Psoas muscle (tissue), 8 donors: ENCODE data around the gene MSH4. TPM values are rescaled to one million over a fixed set of nuclear protein-coding genes. Genes with fewer than 3 reads are reported as not detected.

Experiments used
- ATAC-seq, 4 donors: fragments of 200-7000 bp; cut with Tn5 transposase; one replicate each; pipeline ENCODE4 v1.9.1; 2020; ENCODE audit warnings: moderate library complexity in 3 of 4, mild to moderate bottlenecking in 2 of 4
- DNase-seq, 2 donors: peaks; one replicate each; pipeline ENCODE4 v3.0.0-alpha.2; 2020
- H3K27ac ChIP-seq: fragments of 200-600 bp; one replicate; pipeline ENCODE4 v1.8.0; 2022
- H3K27me3 ChIP-seq, 3 donors: fragments of 200-600 bp in 1 of 3; one replicate each; pipeline versions ENCODE4 v1.6.1 to v1.8.0; 2013 to 2022; ENCODE audit warnings: low read length in 2 of 3, mild to moderate bottlenecking in 2 of 3, moderate library complexity in 1 of 3; ENCODE audit not compliant: insufficient read depth in 3 of 3
- H3K36me3 ChIP-seq, 2 donors: fragments of 200-600 bp in 1 of 2; one replicate each; pipeline versions ENCODE4 v1.6.1 to v1.8.0; 2013 to 2022; ENCODE audit warnings: low read depth in 1 of 2, mild to moderate bottlenecking in 1 of 2, moderate library complexity in 1 of 2; ENCODE audit not compliant: insufficient read depth in 1 of 2
- H3K4me1 ChIP-seq: fragments of 200-600 bp; one replicate; pipeline ENCODE4 v1.8.0; 2022
- H3K4me3 ChIP-seq: fragments of 200-600 bp; one replicate; pipeline ENCODE4 v1.8.0; 2022; ENCODE audit warnings: mild to moderate bottlenecking
- H3K9me3 ChIP-seq: fragments of 200-600 bp; one replicate; pipeline ENCODE4 v1.8.0; 2022
- CTCF ChIP-seq: fragments of 200-600 bp; IDR thresholded peaks from one replicate; pipeline ENCODE4 v1.8.0; 2022; ENCODE audit warnings: antibody characterized with exemption
- WGBS, 3 donors: extraction: QIAGEN DNeasy Blood & Tissue Kit; methylation state at CpG; one replicate each; pipeline versions ENCODE4 v1.1.6 to v1.1.7; 2013; 5-methylcytosine and 5-hydroxymethylcytosine counted together
- intact Hi-C, 2 donors: fragments of 100-400 bp; cut with DNase I; formaldehyde crosslinking; loops; one replicate each; pipeline versions ENCODE4 v1.11.0 to v1.14.2; 2022
- polyA plus RNA-seq, 3 donors: library from polyadenylated mRNA; stranded (reverse); fragments of 200-250 nt; gene quantifications; one replicate each; pipeline ENCODE4 v1.2.3, GENCODE V29; 2013
- total RNA-seq, 4 donors: library from RNA; stranded (reverse); fragmentation: NEBNext Ultra II Directional in 2 of 4; extraction: Animal tissue kit (Norgen Biotek cat#: 25700) in 2 of 4; gene quantifications; one replicate each; pipeline versions ENCODE4 v1.2.1 to v1.2.4, GENCODE V29; 2021 to 2023
- donor health status: healthy with polysubstance abuse.
- donor health status: DM: no; HTN: no; CAD: no; lungs with moderate emphysema.
- donor health status: Bipolar disorder and iron deficiency.
- donor health status: healthy.
- donor health status: DM: yes; HTN: yes; CAD: no.
- donor health status: DM: no; HTN: no; CAD: no.
- donor health status: DM: no; HTN: no; CAD: no.
- donor health status: DM: yes; HTN: yes; CAD: no.

The MSH4 gene
- total and polyA plus RNA-seq, 7 donors, result 0.11 to 1.0 (median 0.74) TPM

- intact Hi-C loops, result no loop called here
- no peak for ATAC-seq
- no peak for TF ChIP-seq CTCF
These were observed 44.7 kb downstream of the MSH4 start for GRCh38 chr1:75841421-75841820.

GRCh38 chr1:75845576-75845975 lies 48.9 kb downstream of the MSH4 start:
- no peaks in the 10 kb centered on the region for H3K36me3 ChIP-seq
- ATAC-seq, result no peak

More at GRCh38 chr1:75841421-75841820, 44.7 kb downstream of the MSH4 start:
- Histone ChIP-seq H3K9me3 (no peaks in the 10 kb centered on the region), H3K27me3 (no peaks in the 10 kb centered on the region), H3K27ac (no peak overlapping the region), H3K4me3 (no peak overlapping the region), H3K36me3 (no peaks in the 10 kb centered on the region), H3K4me1 (no peaks in the 10 kb centered on the region)
- no peak for DNase-seq

GRCh38 chr1:75855010-75855409 lies 58.3 kb downstream of the MSH4 start:
- H3K4me1 ChIP-seq, result no peaks in the 10 kb centered on the region
- 95 to 100% (median 98%) methylated on average over 2 of the region's 2 CpGs for WGBS, 3 donors
- no peak for ATAC-seq
- no peak for DNase-seq
- intact Hi-C loops, result no loop called here
- H3K27ac ChIP-seq, result no peak overlapping the region
- no peak overlapping the region for H3K4me3 ChIP-seq
- no peaks in the 10 kb centered on the region for H3K27me3 ChIP-seq
- H3K9me3 ChIP-seq, result no peaks in the 10 kb centered on the region
- H3K36me3 ChIP-seq, result no peaks in the 10 kb centered on the region
- no peak for TF ChIP-seq CTCF

More at GRCh38 chr1:75845576-75845975, 48.9 kb downstream of the MSH4 start:
- Histone ChIP-seq H3K27ac (no peak overlapping the region), H3K27me3 (no peaks in the 10 kb centered on the region), H3K4me1 (no peaks in the 10 kb centered on the region), H3K4me3 (no peak overlapping the region), H3K9me3 (no peaks in the 10 kb centered on the region)
- WGBS, 3 donors, result 0 to 38% (median 31%) methylated on average over 1 of the region's 1 CpG
- no peak for DNase-seq
- TF ChIP-seq CTCF, result no peak
- intact Hi-C loops, result no loop called here

- Histone ChIP-seq H3K4me1 (no peaks in the 10 kb centered on the region), H3K27me3 (no peaks in the 10 kb centered on the region), H3K4me3 (no peak overlapping the region), H3K36me3 (no peaks in the 10 kb centered on the region), H3K9me3 (no peaks in the 10 kb centered on the region), H3K27ac (no peak overlapping the region)
- ATAC-seq, result no peak
- intact Hi-C loops, result no loop called here
- DNase-seq, result no peak
- no peak for TF ChIP-seq CTCF
These were observed 59.1 kb downstream of the MSH4 start for GRCh38 chr1:75855734-75856133.

GRCh38 chr1:75861831-75862230 lies 65.1 kb downstream of the MSH4 start:
- ATAC-seq, result no peak
- no peak overlapping the region for H3K27ac ChIP-seq
- TF ChIP-seq CTCF, result no peak
- intact Hi-C loops, result no loop called here
- no peaks in the 10 kb centered on the region for H3K4me1 ChIP-seq
- no peak overlapping the region for H3K4me3 ChIP-seq
- H3K36me3 ChIP-seq, result no peaks in the 10 kb centered on the region
- no peaks in the 10 kb centered on the region for H3K9me3 ChIP-seq
- no peaks in the 10 kb centered on the region for H3K27me3 ChIP-seq
- no peak for DNase-seq
- 68 to 80% (median 70%) methylated on average over 6 of the region's 6 CpGs for WGBS, 3 donors
